CD4-positive, alpha-beta T cell (primary cell): ENCODE results near the gene MEAK7. TPM values are rescaled to one million over a fixed set of nuclear protein-coding genes. Genes with fewer than 3 reads are reported as not detected.

Experiments
- ATAC-seq: fragments of 200-7000 bp; cut with Tn5 transposase; one replicate; pipeline ENCODE4 v1.10.0; 2022; ENCODE audit warnings: mild to moderate bottlenecking; ENCODE audit not compliant: poor library complexity
- CTCF ChIA-PET: fragments of 350-600 bp; sonication (Branson Sonifier 250); formaldehyde crosslinking; loops from one replicate; lab custom pipeline; 2021; ENCODE audit warnings: antibody characterized with exemption, inconsistent platforms; lab: Charles Lee
- POLR2A ChIA-PET: fragments of 350-600 bp; sonication (Branson Sonifier 250); formaldehyde crosslinking; loops from one replicate; lab custom pipeline; 2021; ENCODE audit warnings: antibody characterized with exemption, inconsistent platforms; lab: Charles Lee
- DNase-seq, 14 experiments: peaks; one replicate each; pipeline ENCODE4 v3.0.0-alpha.2; 2013 to 2020; ENCODE audit warnings: mixed read lengths in 2 of 14
- H3K27ac ChIP-seq, 2 donors: one replicate each; pipeline versions ENCODE4 v1.5.1 to v1.7.0; 2013; ENCODE audit warnings: low read length in 2 of 2, low read depth in 1 of 2, mild to moderate bottlenecking in 1 of 2
- H3K27me3 ChIP-seq, 2 experiments: 1 replicate in 1 of 2; 2 replicates in 1 of 2; pipeline versions ENCODE4 v1.6.1 to v1.7.0; 2013; ENCODE audit warnings: low read length in 2 of 2, control low read depth in 1 of 2, mild to moderate bottlenecking in 1 of 2, moderate library complexity in 1 of 2; ENCODE audit not compliant: insufficient read depth in 2 of 2, control insufficient read depth in 1 of 2
- H3K36me3 ChIP-seq: one replicate; pipeline ENCODE4 v1.6.1; 2013; ENCODE audit warnings: low read length, control low read depth; ENCODE audit not compliant: insufficient read depth
- H3K4me1 ChIP-seq: one replicate; pipeline ENCODE4 v1.6.1; 2013; ENCODE audit warnings: low read length, control low read depth; ENCODE audit not compliant: insufficient read depth
- H3K4me3 ChIP-seq: one replicate; pipeline ENCODE4 v1.5.1; 2013; ENCODE audit warnings: mild to moderate bottlenecking, low read length, moderate library complexity
- H3K9me3 ChIP-seq, 2 experiments: 1 replicate in 1 of 2; 2 replicates in 1 of 2; pipeline versions ENCODE4 v1.6.1 to v1.7.0; 2013; ENCODE audit warnings: low read length in 2 of 2, mild to moderate bottlenecking in 2 of 2, control low read depth in 1 of 2, moderate library complexity in 1 of 2; ENCODE audit not compliant: control insufficient read depth in 1 of 2, insufficient read depth in 1 of 2
- H3K27ac Mint-ChIP-seq: one replicate; pipeline ENCODE4 v1.8.0; 2020; ENCODE audit warnings: mixed read lengths
- H3K27me3 Mint-ChIP-seq: one replicate; pipeline ENCODE4 v1.8.0; 2021; ENCODE audit warnings: mixed read lengths
- H3K36me3 Mint-ChIP-seq: one replicate; pipeline ENCODE4 v1.8.0; 2021; ENCODE audit warnings: low read depth, mixed read lengths
- H3K4me1 Mint-ChIP-seq: one replicate; pipeline ENCODE4 v1.8.0; 2021; ENCODE audit warnings: low read depth, mixed read lengths
- H3K4me3 Mint-ChIP-seq: one replicate; pipeline ENCODE4 v1.8.0; 2020; ENCODE audit warnings: mild to moderate bottlenecking, mixed read lengths
- H3K9me3 Mint-ChIP-seq: one replicate; pipeline ENCODE4 v1.8.0; 2020; ENCODE audit warnings: mixed read lengths
- CTCF ChIP-seq: fragments of 200-600 bp; IDR thresholded peaks from one replicate; pipeline ENCODE4 v1.8.0; 2022; ENCODE audit warnings: antibody characterized with exemption, mild to moderate bottlenecking
- intact Hi-C, 2 experiments: fragments of 100-400 bp; cut with DNase I in 1 of 2; cut with micrococcal nuclease in 1 of 2; formaldehyde crosslinking; loops; one replicate each; pipeline versions ENCODE4 v1.15.1 to v1.9.0; 2023 to 2025; cut with DNase I, micrococcal nuclease
- total RNA-seq, 174 experiments: library from RNA in 2 of 174; stranded (reverse) in 2 of 174; gene quantifications; one replicate each; pipeline ENCODE4 v1.2.3 and lab custom pipeline; 2021 to 2026

Gene MEAK7
- total RNA-seq, 2 experiments from 2014 or later, result 1.9 to 3.7 TPM

GRCh38 chr16:84487358-84487757, 17.1 kb downstream of the MEAK7 start:
- H3K9me3 Mint-ChIP-seq, result no peaks in the 10 kb centered on the region
- peaks cover 59% of the 10 kb centered on the region for H3K36me3 Mint-ChIP-seq
- DNase-seq, result no peak
- Histone ChIP-seq H3K27ac (no peak overlapping the region), H3K27me3 (no peaks in the 10 kb centered on the region), H3K4me1 (no peaks in the 10 kb centered on the region), H3K9me3 (no peaks in the 10 kb centered on the region), H3K36me3 (peaks cover 60% of the 10 kb centered on the region), H3K4me3 (no peak overlapping the region)
- H3K4me3 Mint-ChIP-seq, result no peak overlapping the region
- intact Hi-C loops, result no loop called here
- ChIA-PET POLR2A (no interaction called here), CTCF (no interaction called here)
- ATAC-seq, result no peak
- H3K4me1 Mint-ChIP-seq, result no peaks in the 10 kb centered on the region
- H3K27me3 Mint-ChIP-seq, result no peaks in the 10 kb centered on the region
- no peak overlapping the region for H3K27ac Mint-ChIP-seq
- no peak for TF ChIP-seq CTCF

- Mint-ChIP-seq H3K4me3 (no peak overlapping the region), H3K36me3 (peaks cover 55% of the 10 kb centered on the region), H3K27me3 (no peaks in the 10 kb centered on the region), H3K4me1 (no peaks in the 10 kb centered on the region), H3K27ac (no peak overlapping the region), H3K9me3 (no peaks in the 10 kb centered on the region)
- Histone ChIP-seq H3K36me3 (peaks cover 64% of the 10 kb centered on the region), H3K9me3 (no peaks in the 10 kb centered on the region), H3K27me3 (no peaks in the 10 kb centered on the region), H3K4me1 (no peaks in the 10 kb centered on the region), H3K27ac (no peak overlapping the region), H3K4me3 (no peak overlapping the region)
- intact Hi-C loops, result no loop called here
- ATAC-seq (no peak), DNase-seq (no peak)
- TF ChIP-seq CTCF, result no peak
- ChIA-PET CTCF (no interaction called here), POLR2A (no interaction called here)
These were observed 17.8 kb downstream of the MEAK7 start for GRCh38 chr16:84486551-84487235.

GRCh38 chr16:84486126-84486525, 18.3 kb downstream of the MEAK7 start:
- no peak overlapping the region for H3K4me3 ChIP-seq
- no peaks in the 10 kb centered on the region for H3K9me3 ChIP-seq
- intact Hi-C loops, result no loop called here
- H3K9me3 Mint-ChIP-seq, result no peaks in the 10 kb centered on the region
- no peaks in the 10 kb centered on the region for H3K4me1 Mint-ChIP-seq
- H3K36me3 ChIP-seq, result peaks cover 66% of the 10 kb centered on the region
- no peak overlapping the region for H3K27ac ChIP-seq
- no peak overlapping the region for H3K27ac Mint-ChIP-seq
- H3K4me3 Mint-ChIP-seq, result no peak overlapping the region
- DNase-seq, result no peak
- POLR2A ChIA-PET, result no interaction called here
- no peaks in the 10 kb centered on the region for H3K4me1 ChIP-seq
- no peak for ATAC-seq
- no peak for TF ChIP-seq CTCF
- H3K36me3 Mint-ChIP-seq, result peaks cover 54% of the 10 kb centered on the region
- CTCF ChIA-PET, result no interaction called here
- no peaks in the 10 kb centered on the region for H3K27me3 Mint-ChIP-seq
- H3K27me3 ChIP-seq, result no peaks in the 10 kb centered on the region
